HepG2 (cell line): ENCODE results near the gene TCF7L2. TPM values are rescaled to one million over a fixed set of nuclear protein-coding genes. Genes with fewer than 3 reads are reported as not detected.

Experiments used
- AHR ChIP-seq: IDR thresholded peaks from 2 replicates; pipeline ENCODE4 v1.6.1; 2018; ENCODE audit warnings: missing genetic modification reagents, missing compliant biosample characterization
- DNMT1 ChIP-seq: sonication (generic); formaldehyde crosslinking; IDR thresholded peaks from 2 replicates; pipeline ENCODE4 v1.5.1; 2020; ENCODE audit warnings: mild to moderate bottlenecking, missing genetic modification reagents
- FLYWCH1 ChIP-seq: sonication (generic); formaldehyde crosslinking; IDR thresholded peaks from 2 replicates; pipeline ENCODE4 v1.8.1; 2023; ENCODE audit warnings: mild to moderate bottlenecking, missing genetic modification reagents
- HIVEP1 ChIP-seq: sonication (generic); formaldehyde crosslinking; IDR thresholded peaks from 2 replicates; pipeline ENCODE4 v1.4.0; 2020; ENCODE audit warnings: mild to moderate bottlenecking, missing genetic modification reagents
- ISX ChIP-seq: sonication (generic); formaldehyde crosslinking; conservative IDR thresholded peaks from 2 replicates; pipeline ENCODE4 v1.5.0; 2020; ENCODE audit warnings: missing genetic modification reagents
- JARID2 ChIP-seq: sonication (generic); formaldehyde crosslinking; IDR thresholded peaks from 2 replicates; pipeline ENCODE4 v1.8.1; 2023; ENCODE audit warnings: missing genetic modification reagents, inconsistent platforms; ENCODE audit not compliant: insufficient replicate concordance
- MEIS2 ChIP-seq: sonication (generic); formaldehyde crosslinking; IDR thresholded peaks from 2 replicates; pipeline ENCODE4 v1.9.0; 2021; ENCODE audit warnings: mild to moderate bottlenecking, missing genetic modification reagents
- MYC ChIP-seq: sonication (generic); formaldehyde crosslinking; IDR thresholded peaks from 2 replicates; pipeline ENCODE4 v1.9.0; 2021; ENCODE audit warnings: missing genetic modification reagents, borderline replicate concordance
- NCOA5 ChIP-seq: sonication (generic); formaldehyde crosslinking; IDR thresholded peaks from 2 replicates; pipeline ENCODE4 v1.4.0; 2020; ENCODE audit warnings: missing genetic modification reagents
- NFE2L1 ChIP-seq: sonication (generic); formaldehyde crosslinking; IDR thresholded peaks from 2 replicates; pipeline ENCODE4 v1.4.0; 2020; ENCODE audit warnings: missing genetic modification reagents, mild to moderate bottlenecking, borderline replicate concordance
- NR2C2 ChIP-seq: sonication (generic); formaldehyde crosslinking; IDR thresholded peaks from 2 replicates; pipeline ENCODE4 v1.4.0; 2020; ENCODE audit warnings: missing genetic modification reagents, mild to moderate bottlenecking, moderate library complexity, borderline replicate concordance
- PCBP2 ChIP-seq: fragments of 200-400 bp; formaldehyde crosslinking; optimal IDR thresholded peaks from 2 replicates; pipeline ENCODE3; 2018; ENCODE audit warnings: low read length, low read depth; ENCODE audit not compliant: poor library complexity, severe bottlenecking
- PLRG1 ChIP-seq: fragments of 450-650 bp; conservative IDR thresholded peaks from 2 replicates; pipeline ENCODE4 v1.6.1; 2016
- RBM22 ChIP-seq: fragments of 200-400 bp; formaldehyde crosslinking; optimal IDR thresholded peaks from 2 replicates; pipeline ENCODE3; 2017; ENCODE audit warnings: mild to moderate bottlenecking, low read length, moderate library complexity
- REXO4 ChIP-seq: sonication (generic); formaldehyde crosslinking; IDR thresholded peaks from 2 replicates; pipeline ENCODE4 v1.8.0; 2022; ENCODE audit warnings: missing genetic modification reagents, mild to moderate bottlenecking, borderline replicate concordance
- SETDB1 ChIP-seq: sonication (generic); formaldehyde crosslinking; IDR thresholded peaks from 2 replicates; pipeline ENCODE4 v1.5.1; 2020; ENCODE audit warnings: missing genetic modification reagents, mild to moderate bottlenecking, borderline replicate concordance
- TAF15 ChIP-seq: fragments of 200-400 bp; formaldehyde crosslinking; IDR thresholded peaks from one replicate; pipeline ENCODE4 v1.6.1; 2018; ENCODE audit warnings: mild to moderate bottlenecking, low read depth, low read length; ENCODE audit not compliant: poor library complexity, severe bottlenecking
- YY1 ChIP-seq: IDR thresholded peaks from 2 replicates; pipeline ENCODE4 v1.6.1; 2011; ENCODE audit warnings: low read length, low read depth, moderate library complexity, mild to moderate bottlenecking; ENCODE audit not compliant: insufficient read depth, insufficient replicate concordance
- ZNF263 ChIP-seq: sonication (generic); formaldehyde crosslinking; IDR thresholded peaks from 2 replicates; pipeline ENCODE4 v1.4.0; 2020; ENCODE audit warnings: missing genetic modification reagents
- ZNF317 ChIP-seq: sonication (generic); formaldehyde crosslinking; IDR thresholded peaks from 2 replicates; pipeline ENCODE4 v1.5.0; 2020; ENCODE audit warnings: mild to moderate bottlenecking, missing genetic modification reagents
- ZNF333 ChIP-seq: sonication (generic); formaldehyde crosslinking; IDR thresholded peaks from 2 replicates; pipeline ENCODE4 v1.4.0; 2020; ENCODE audit warnings: mild to moderate bottlenecking, missing genetic modification reagents, borderline replicate concordance
- ZNF678 ChIP-seq: sonication (generic); formaldehyde crosslinking; IDR thresholded peaks from 2 replicates; pipeline ENCODE4 v1.4.0; 2020; ENCODE audit warnings: mild to moderate bottlenecking, missing genetic modification reagents
- ZNF761 ChIP-seq: sonication (generic); formaldehyde crosslinking; conservative IDR thresholded peaks from 2 replicates; pipeline ENCODE4 v1.4.0; 2020; ENCODE audit warnings: mild to moderate bottlenecking, missing genetic modification reagents
- ZSCAN9 ChIP-seq: IDR thresholded peaks from 2 replicates; pipeline ENCODE4 v1.6.1; 2016; ENCODE audit warnings: borderline replicate concordance
- polyA plus RNA-seq, 8 experiments: library from polyadenylated mRNA; depleted of rRNA in 3 of 8; stranded (reverse) in 7 of 8; unstranded in 1 of 8; fragments of >200 nt; fragmentation: Illumina TruSeq in 4 of 8; extraction: Trizol in 4 of 8; gene quantifications; 2 replicates each; pipeline versions ENCODE4 v1.2.1 to v1.2.3, GENCODE V29; 2011 to 2016; ENCODE audit warnings: low read depth in 4 of 8, missing spikeins in 1 of 8, mixed read lengths in 1 of 8; ENCODE audit not compliant: insufficient read depth in 1 of 8
- total RNA-seq, 5 experiments: library from RNA; depleted of rRNA; stranded (reverse); fragments of >200 nt; fragmentation: Illumina TruSeq; extraction: Trizol; gene quantifications; 2 replicates each; pipeline ENCODE4 v1.2.3, GENCODE V29; 2016; ENCODE audit warnings: low read depth in 1 of 5
- TF ChIP-seq, protein P1 (sequence below): sonication (generic); formaldehyde crosslinking; IDR thresholded peaks from 2 replicates; pipeline ENCODE4 v1.4.0; 2020; ENCODE audit warnings: mild to moderate bottlenecking, missing genetic modification reagents
- TF ChIP-seq, protein P2 (sequence below), 2 experiments: fragments of 450-650 bp in 1 of 2; sonication (generic) in 1 of 2; formaldehyde crosslinking; IDR thresholded peaks; 2 replicates each; pipeline versions ENCODE4 v1.5.0 to v1.8.0; 2020 to 2022; ENCODE audit warnings: mild to moderate bottlenecking in 1 of 2, missing genetic modification reagents in 1 of 2
- TF ChIP-seq, protein P3 (sequence below): sonication (generic); formaldehyde crosslinking; IDR thresholded peaks from 2 replicates; pipeline ENCODE4 v1.4.0; 2020; ENCODE audit warnings: missing genetic modification reagents
- TF ChIP-seq, protein P4 (sequence below): sonication (generic); formaldehyde crosslinking; IDR thresholded peaks from 2 replicates; pipeline ENCODE4 v1.4.0; 2020; ENCODE audit warnings: missing genetic modification reagents, borderline replicate concordance

Gene TCF7L2
- total and polyA plus RNA-seq, 2 of the 13 experiments (the other 11 are each of a cell fraction or from before 2014, with no cell fraction given) = 3.9 to 13.7 TPM

GRCh38 chr10:113087165-113088029 is 137.3 kb downstream of the TCF7L2 start (continued):
- TF ChIP-seq MEIS2 (CRISPR knock-in tag) (peak; percentile 34; the same call in 1 of the 2 replicates), YY1 (peak; percentile 26), PCBP2 (no peak), HIVEP1 (CRISPR knock-in tag) (no peak), ISX (CRISPR knock-in tag) (no peak), SETDB1 (CRISPR knock-in tag) (no peak), ZNF263 (CRISPR knock-in tag) (peak; percentile 59; the same call in 1 of the 2 replicates), ZNF678 (no peak), ZNF761 (CRISPR knock-in tag) (no peak), MYC (peak; percentile 42; the same call in 1 of the 2 replicates), ZNF333 (CRISPR knock-in tag) (0 out of 2 replicates have a peak, but pooled peaks have one; percentile 39), ZSCAN9 (CRISPR knock-in tag) (peak; percentile 87), RBM22 (no peak), JARID2 (no peak), AHR (CRISPR knock-in tag) (no peak), NFE2L1 (CRISPR knock-in tag) (no peak), DNMT1 (CRISPR knock-in tag) (no peak), NR2C2 (CRISPR knock-in tag) (peak; percentile 89), NCOA5 (CRISPR knock-in tag) (no peak), PLRG1 (no peak), ZNF317 (0 out of 2 replicates have a peak, but pooled peaks have one; percentile 25), REXO4 (CRISPR knock-in tag) (no peak), FLYWCH1 (CRISPR knock-in tag) (no peak), TAF15 (no peak)
- TF ChIP-seq, protein P1, sequence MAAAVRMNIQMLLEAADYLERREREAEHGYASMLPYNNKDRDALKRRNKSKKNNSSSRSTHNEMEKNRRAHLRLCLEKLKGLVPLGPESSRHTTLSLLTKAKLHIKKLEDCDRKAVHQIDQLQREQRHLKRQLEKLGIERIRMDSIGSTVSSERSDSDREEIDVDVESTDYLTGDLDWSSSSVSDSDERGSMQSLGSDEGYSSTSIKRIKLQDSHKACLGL (CRISPR knock-in tag) = 0 out of 2 replicates have a peak, but pooled peaks have one; percentile 38
- TF ChIP-seq, protein P2, sequence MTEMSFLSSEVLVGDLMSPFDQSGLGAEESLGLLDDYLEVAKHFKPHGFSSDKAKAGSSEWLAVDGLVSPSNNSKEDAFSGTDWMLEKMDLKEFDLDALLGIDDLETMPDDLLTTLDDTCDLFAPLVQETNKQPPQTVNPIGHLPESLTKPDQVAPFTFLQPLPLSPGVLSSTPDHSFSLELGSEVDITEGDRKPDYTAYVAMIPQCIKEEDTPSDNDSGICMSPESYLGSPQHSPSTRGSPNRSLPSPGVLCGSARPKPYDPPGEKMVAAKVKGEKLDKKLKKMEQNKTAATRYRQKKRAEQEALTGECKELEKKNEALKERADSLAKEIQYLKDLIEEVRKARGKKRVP (CRISPR knock-in tag; IDR thresholded peaks at IDR 0.05) = peak in 1 of 2 experiments; percentile 32; a peak in 1 of 4 replicates
- TF ChIP-seq, protein P3, sequence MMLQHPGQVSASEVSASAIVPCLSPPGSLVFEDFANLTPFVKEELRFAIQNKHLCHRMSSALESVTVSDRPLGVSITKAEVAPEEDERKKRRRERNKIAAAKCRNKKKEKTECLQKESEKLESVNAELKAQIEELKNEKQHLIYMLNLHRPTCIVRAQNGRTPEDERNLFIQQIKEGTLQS (CRISPR knock-in tag) = peak; percentile 99
- TF ChIP-seq, protein P4, sequence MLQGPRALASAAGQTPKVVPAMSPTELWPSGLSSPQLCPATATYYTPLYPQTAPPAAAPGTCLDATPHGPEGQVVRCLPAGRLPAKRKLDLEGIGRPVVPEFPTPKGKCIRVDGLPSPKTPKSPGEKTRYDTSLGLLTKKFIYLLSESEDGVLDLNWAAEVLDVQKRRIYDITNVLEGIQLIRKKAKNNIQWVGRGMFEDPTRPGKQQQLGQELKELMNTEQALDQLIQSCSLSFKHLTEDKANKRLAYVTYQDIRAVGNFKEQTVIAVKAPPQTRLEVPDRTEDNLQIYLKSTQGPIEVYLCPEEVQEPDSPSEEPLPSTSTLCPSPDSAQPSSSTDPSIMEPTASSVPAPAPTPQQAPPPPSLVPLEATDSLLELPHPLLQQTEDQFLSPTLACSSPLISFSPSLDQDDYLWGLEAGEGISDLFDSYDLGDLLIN (CRISPR knock-in tag) = no peak
